HepG2 (cell line): ENCODE data around the gene HES3. TPM values are rescaled to one million over a fixed set of nuclear protein-coding genes. Genes with fewer than 3 reads are reported as not detected.

ENCODE experiments used
- ATAC-seq: fragments of 200-7000 bp; cut with Tn5 transposase; 3 replicates; pipeline ENCODE4 v1.9.1; 2020; ENCODE audit warnings: mild to moderate bottlenecking, moderate library complexity
- BruUV-seq: library from RNA; stranded (reverse); fragments of 400-500 nt; replicated peaks from 2 replicates; lab custom pipeline; 2021; lab: Mats Ljungman, UMichigan
- CTCF ChIA-PET: fragments of 300-600 bp; formaldehyde crosslinking; extraction: SDS; loops from one replicate; lab custom pipeline; 2021; ENCODE audit warnings: low total read pairs, inconsistent platforms, low intra/inter-chr PET ratio; lab: Yijun Ruan, JAX
- POLR2A ChIA-PET: fragments of 350-600 bp; sonication (Branson Sonifier 250); formaldehyde crosslinking; loops from one replicate; lab custom pipeline; 2020; ENCODE audit warnings: antibody characterized with exemption, inconsistent platforms; lab: Yijun Ruan, JAX
- DNase-seq: peaks from one replicate; pipeline ENCODE4 v3.0.0-alpha.2; 2015; ENCODE audit warnings: low spot score
- FAIRE-seq: peaks from 3 replicates; lab custom pipeline; 2011; peaks lifted over from hg19 to GRCh38; lab: Jason Lieb, UNC
- H2AFZ ChIP-seq: one replicate; pipeline ENCODE4 v1.6.1; 2011; ENCODE audit warnings: low read length, inconsistent platforms
- H3K27ac ChIP-seq: fragments of 300-600 bp; 3 replicates; pipeline ENCODE4 v1.8.0; 2011; ENCODE audit warnings: mixed run types, mild to moderate bottlenecking, mixed read lengths, low read length, inconsistent platforms; ENCODE audit not compliant: insufficient read depth; ENCODE audit errors: extremely low read length
- H3K27me3 ChIP-seq, 2 experiments: fragments of 200-600 bp in 1 of 2; 2 replicates in 1 of 2; 3 replicates in 1 of 2; pipeline versions ENCODE4 v1.6.0 to v1.8.0; 2011; ENCODE audit warnings: low read length in 2 of 2, mild to moderate bottlenecking in 2 of 2, moderate library complexity in 2 of 2, inconsistent platforms in 1 of 2; ENCODE audit not compliant: insufficient read depth in 2 of 2, control insufficient read depth in 1 of 2
- H3K36me3 ChIP-seq, 2 experiments: fragments of 200-600 bp in 1 of 2; replicated peaks in 1 of 2; 2 replicates in 1 of 2; 3 replicates in 1 of 2; pipeline versions ENCODE4 v1.5.1 to v1.8.0; 2011; ENCODE audit warnings: low read length in 2 of 2, inconsistent platforms in 1 of 2; ENCODE audit not compliant: insufficient read depth in 2 of 2, control insufficient read depth in 1 of 2
- H3K4me1 ChIP-seq: 2 replicates; pipeline ENCODE4 v1.5.1; 2012; ENCODE audit warnings: low read length, inconsistent platforms; ENCODE audit not compliant: insufficient read depth
- H3K4me2 ChIP-seq: 2 replicates; pipeline ENCODE4 v1.6.0; 2011; ENCODE audit warnings: low read depth, low read length, inconsistent platforms
- H3K4me3 ChIP-seq, 3 experiments: fragments of 200-600 bp in 1 of 3; sonication (generic), shearing (Covaris generic) in 1 of 3; replicated peaks in 1 of 3; 2 replicates each; pipeline ENCODE4 v1.5.1; 2011 to 2016; ENCODE audit warnings: low read length in 3 of 3, inconsistent platforms in 2 of 3, low read depth in 2 of 3, mild to moderate bottlenecking in 2 of 3, control low read depth in 1 of 3, mixed read lengths in 1 of 3; ENCODE audit not compliant: insufficient read depth in 1 of 3
- H3K79me2 ChIP-seq: one replicate; pipeline ENCODE4 v1.6.1; 2011; ENCODE audit warnings: low read length, inconsistent platforms; ENCODE audit not compliant: insufficient read depth
- H3K9ac ChIP-seq: 2 replicates; pipeline ENCODE4 v1.6.0; 2011; ENCODE audit warnings: mild to moderate bottlenecking, low read depth, low read length, inconsistent platforms; ENCODE audit not compliant: insufficient read depth
- H3K9me3 ChIP-seq: 2 replicates; pipeline ENCODE4 v1.5.1; 2012; ENCODE audit warnings: mild to moderate bottlenecking, low read length
- H4K20me1 ChIP-seq: 2 replicates; pipeline ENCODE4 v1.6.0; 2011; ENCODE audit warnings: inconsistent platforms, mild to moderate bottlenecking, low read length, moderate library complexity; ENCODE audit not compliant: insufficient read depth
- ATF7-NPFF ChIP-seq: sonication (generic); formaldehyde crosslinking; IDR thresholded peaks from 2 replicates; pipeline ENCODE4 v1.8.1; 2023; ENCODE audit warnings: mild to moderate bottlenecking, low read depth, missing genetic modification reagents, moderate library complexity
- BCL6 ChIP-seq: IDR thresholded peaks from 2 replicates; pipeline ENCODE4 v1.6.1; 2016; ENCODE audit warnings: missing genetic modification reagents, missing compliant biosample characterization
- CHCHD3 ChIP-seq: sonication (generic); formaldehyde crosslinking; IDR thresholded peaks from 2 replicates; pipeline ENCODE4 v1.8.0; 2022; ENCODE audit warnings: mild to moderate bottlenecking, missing genetic modification reagents, moderate library complexity
- EED ChIP-seq: sonication (generic); formaldehyde crosslinking; IDR thresholded peaks from 2 replicates; pipeline ENCODE4 v1.5.0; 2020; ENCODE audit warnings: mild to moderate bottlenecking, missing genetic modification reagents
- JUND ChIP-seq: sonication (generic); formaldehyde crosslinking; IDR thresholded peaks from 2 replicates; pipeline ENCODE4 v1.8.0; 2022; ENCODE audit warnings: mild to moderate bottlenecking, missing genetic modification reagents
- POLR2G ChIP-seq: fragments of 200-400 bp; formaldehyde crosslinking; IDR thresholded peaks from 2 replicates; pipeline ENCODE4 v1.6.1; 2018; ENCODE audit warnings: mild to moderate bottlenecking, low read depth, low read length, moderate library complexity
- RXRB ChIP-seq: IDR thresholded peaks from 2 replicates; pipeline ENCODE4 v1.6.1; 2016; ENCODE audit warnings: borderline replicate concordance, missing genetic modification reagents, missing compliant biosample characterization
- ZNF205 ChIP-seq: IDR thresholded peaks from 2 replicates; pipeline ENCODE4 v1.6.1; 2018; ENCODE audit warnings: missing biosample characterization, missing genetic modification reagents
- ZNF382 ChIP-seq: sonication (generic); formaldehyde crosslinking; IDR thresholded peaks from 2 replicates; pipeline ENCODE4 v1.5.0; 2020; ENCODE audit warnings: missing genetic modification reagents, mild to moderate bottlenecking, borderline replicate concordance
- ZNF430 ChIP-seq: sonication (generic); formaldehyde crosslinking; IDR thresholded peaks from 2 replicates; pipeline ENCODE4 v1.9.0; 2021; ENCODE audit warnings: mild to moderate bottlenecking, missing genetic modification reagents
- ZSCAN12 ChIP-seq: sonication (generic); formaldehyde crosslinking; IDR thresholded peaks from 2 replicates; pipeline ENCODE4 v1.9.0; 2021; ENCODE audit warnings: mild to moderate bottlenecking, missing genetic modification reagents
- WGBS: methylation state at CpG from one replicate; pipeline ENCODE4 v1.1.6; 2017; ENCODE audit warnings: low lambda C conversion rate; 5-methylcytosine and 5-hydroxymethylcytosine counted together
- in situ Hi-C: cut with HindIII; loops from 2 replicates; pipeline ENCODE4 v1.10.0; 2017; ENCODE audit warnings: low pct_unique_long_range_greater_than_20kb; ENCODE audit not compliant: extremely low pct_ligation_motif_present
- intact Hi-C: fragments of 100-400 bp; cut with micrococcal nuclease; formaldehyde crosslinking; loops from one replicate; pipeline ENCODE4 v1.10.0; 2022; ENCODE audit not compliant: unreplicated experiment
- polyA plus RNA-seq, 8 experiments: library from polyadenylated mRNA; depleted of rRNA in 3 of 8; stranded (reverse) in 7 of 8; unstranded in 1 of 8; fragments of >200 nt; fragmentation: Illumina TruSeq in 4 of 8; extraction: Trizol in 4 of 8; gene quantifications; 2 replicates each; pipeline versions ENCODE4 v1.2.1 to v1.2.3, GENCODE V29; 2011 to 2016; ENCODE audit warnings: low read depth in 4 of 8, missing spikeins in 1 of 8, mixed read lengths in 1 of 8; ENCODE audit not compliant: insufficient read depth in 1 of 8
- total RNA-seq, 5 experiments: library from RNA; depleted of rRNA; stranded (reverse); fragments of >200 nt; fragmentation: Illumina TruSeq; extraction: Trizol; gene quantifications; 2 replicates each; pipeline ENCODE4 v1.2.3, GENCODE V29; 2016; ENCODE audit warnings: low read depth in 1 of 5
- TF ChIP-seq, protein P1 (sequence below): sonication (generic); formaldehyde crosslinking; IDR thresholded peaks from 2 replicates; pipeline ENCODE4 v1.5.1; 2020; ENCODE audit warnings: missing genetic modification reagents, mild to moderate bottlenecking, borderline replicate concordance
- TF ChIP-seq, protein P2 (sequence below): sonication (generic); formaldehyde crosslinking; IDR thresholded peaks from 2 replicates; pipeline ENCODE4 v1.8.0; 2022; ENCODE audit warnings: missing genetic modification reagents, mild to moderate bottlenecking, moderate library complexity, borderline replicate concordance

Gene HES3
- total and polyA plus RNA-seq, 2 of the 13 experiments (the other 11 are each of a cell fraction or from before 2014, with no cell fraction given), result not detected

DNA sequence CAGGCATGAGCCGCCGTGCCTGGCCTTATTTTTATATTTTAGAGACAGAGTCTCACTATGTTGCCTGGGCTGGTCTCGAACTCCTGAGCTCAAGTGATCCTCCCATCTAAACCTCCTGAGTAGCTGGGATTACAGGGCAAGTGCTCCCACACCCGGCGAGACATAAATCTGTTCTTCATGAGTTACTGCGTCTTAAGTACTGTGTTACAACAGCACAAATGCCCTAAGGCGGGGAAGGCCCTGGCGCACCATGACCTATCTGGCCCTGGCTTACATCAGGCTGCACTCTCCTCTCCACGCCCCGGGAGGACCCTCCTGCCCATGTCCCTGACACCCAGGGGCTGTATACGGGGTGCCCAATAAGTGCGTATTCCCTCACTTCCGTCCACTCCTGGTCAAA, 12.7 kb downstream of the HES3 start:
- H4K20me1 ChIP-seq, result no peaks in the 10 kb centered on the region
- no peak overlapping the region for H3K9ac ChIP-seq
- no peaks in the 10 kb centered on the region for H3K79me2 ChIP-seq
- 48% methylated on average over 12 of the region's 13 CpGs for WGBS
- no peak overlapping the region for H2AFZ ChIP-seq
- intact Hi-C loops (no loop called here), in situ Hi-C loops (no loop called here)
- POLR2A ChIA-PET, result no interaction called here
- no peak overlapping the region for H3K27ac ChIP-seq
- H3K9me3 ChIP-seq, result no peaks in the 10 kb centered on the region
- no peak for FAIRE-seq
- CTCF ChIA-PET, result no interaction called here
- no peak overlapping the region for H3K4me2 ChIP-seq
- no peak overlapping the region for H3K4me3 ChIP-seq
- no TSS peak for BruUV-seq
- no peak for ATAC-seq
- no peak for DNase-seq
- no peaks in the 10 kb centered on the region for H3K36me3 ChIP-seq
- TF ChIP-seq RXRB (CRISPR knock-in tag), result no peak
- TF ChIP-seq, protein P1, sequence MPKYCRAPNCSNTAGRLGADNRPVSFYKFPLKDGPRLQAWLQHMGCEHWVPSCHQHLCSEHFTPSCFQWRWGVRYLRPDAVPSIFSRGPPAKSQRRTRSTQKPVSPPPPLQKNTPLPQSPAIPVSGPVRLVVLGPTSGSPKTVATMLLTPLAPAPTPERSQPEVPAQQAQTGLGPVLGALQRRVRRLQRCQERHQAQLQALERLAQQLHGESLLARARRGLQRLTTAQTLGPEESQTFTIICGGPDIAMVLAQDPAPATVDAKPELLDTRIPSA (CRISPR knock-in tag), result no peak
- TF ChIP-seq JUND, result no peak
- no peak for TF ChIP-seq EED (CRISPR knock-in tag)
- no peak for TF ChIP-seq ATF7-NPFF (CRISPR knock-in tag)
- TF ChIP-seq ZNF205 (CRISPR knock-in tag), result no peak
- no peak for TF ChIP-seq POLR2G
- no peak for TF ChIP-seq CHCHD3
- H3K27me3 ChIP-seq, result peaks cover 0 to 15% of the 10 kb centered on the region in 2 experiments; a peak in 3 of 5 replicates
- H3K4me1 ChIP-seq, result peaks cover 24% of the 10 kb centered on the region

DNA sequence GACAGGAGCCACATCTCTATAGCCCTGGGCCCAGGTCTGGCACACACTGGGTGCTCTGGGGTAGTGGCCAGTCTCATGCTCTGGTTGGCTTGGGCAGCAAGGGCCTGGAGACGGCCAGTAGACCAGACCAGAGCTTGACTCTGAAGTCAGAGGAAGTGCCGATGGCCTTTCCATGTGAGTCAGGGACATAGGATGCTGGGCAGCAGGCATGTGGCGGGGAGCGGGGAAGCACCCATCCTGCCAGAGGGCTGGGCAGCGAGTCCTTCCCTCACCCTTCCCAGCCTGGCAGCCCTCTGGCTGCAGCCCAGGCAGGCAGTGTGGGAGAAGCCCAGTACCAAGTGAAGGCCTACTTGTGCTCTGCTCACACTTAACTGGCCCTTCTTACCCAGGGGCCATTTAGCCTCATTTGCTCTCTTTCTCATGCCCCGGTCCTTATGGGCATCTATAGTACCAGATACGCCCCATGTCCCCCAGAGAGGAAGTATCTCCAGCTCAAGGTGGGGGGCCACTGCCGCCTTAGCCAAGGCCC, 13.6 kb downstream of the HES3 start:
- Histone ChIP-seq H3K4me1 (peaks cover 24% of the 10 kb centered on the region), H3K36me3 (no peaks in the 10 kb centered on the region), H3K9me3 (no peaks in the 10 kb centered on the region), H3K27ac (no peak overlapping the region), H3K79me2 (no peaks in the 10 kb centered on the region), H4K20me1 (no peaks in the 10 kb centered on the region), H3K9ac (no peak overlapping the region), H3K27me3 (peaks cover 0 to 7% of the 10 kb centered on the region in 2 experiments; a peak in 3 of 5 replicates), H3K4me3 (no peak overlapping the region), H3K4me2 (no peak overlapping the region), H2AFZ (no peak overlapping the region)
- POLR2A ChIA-PET, result no interaction called here
- TF ChIP-seq, protein P2, sequence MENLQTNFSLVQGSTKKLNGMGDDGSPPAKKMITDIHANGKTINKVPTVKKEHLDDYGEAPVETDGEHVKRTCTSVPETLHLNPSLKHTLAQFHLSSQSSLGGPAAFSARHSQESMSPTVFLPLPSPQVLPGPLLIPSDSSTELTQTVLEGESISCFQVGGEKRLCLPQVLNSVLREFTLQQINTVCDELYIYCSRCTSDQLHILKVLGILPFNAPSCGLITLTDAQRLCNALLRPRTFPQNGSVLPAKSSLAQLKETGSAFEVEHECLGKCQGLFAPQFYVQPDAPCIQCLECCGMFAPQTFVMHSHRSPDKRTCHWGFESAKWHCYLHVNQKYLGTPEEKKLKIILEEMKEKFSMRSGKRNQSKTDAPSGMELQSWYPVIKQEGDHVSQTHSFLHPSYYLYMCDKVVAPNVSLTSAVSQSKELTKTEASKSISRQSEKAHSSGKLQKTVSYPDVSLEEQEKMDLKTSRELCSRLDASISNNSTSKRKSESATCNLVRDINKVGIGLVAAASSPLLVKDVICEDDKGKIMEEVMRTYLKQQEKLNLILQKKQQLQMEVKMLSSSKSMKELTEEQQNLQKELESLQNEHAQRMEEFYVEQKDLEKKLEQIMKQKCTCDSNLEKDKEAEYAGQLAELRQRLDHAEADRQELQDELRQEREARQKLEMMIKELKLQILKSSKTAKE, result no peak
- TF ChIP-seq ZSCAN12 (CRISPR knock-in tag) (no peak), ZNF430 (CRISPR knock-in tag) (no peak), BCL6 (CRISPR knock-in tag) (no peak), ZNF382 (no peak)
- intact Hi-C loops (no loop called here), in situ Hi-C loops (no loop called here)
- CTCF ChIA-PET, result no interaction called here
- BruUV-seq, result no TSS peak
- WGBS, result 52% methylated on average over 5 of the region's 8 CpGs
- no peak for ATAC-seq
- no peak for DNase-seq
- no peak for FAIRE-seq
